NCI-H1436 (cell line): ENCODE results near the gene C2orf72.
"Not testable (repeated sequence)": the region's sequence is repeated elsewhere in the genome, so short reads cannot be mapped to it uniquely, and the experiment has no call there.

ENCODE experiments used
- DNase-seq: peaks from one replicate; lab custom pipeline; 2025; lab: John Stamatoyannopoulos, UW

The C2orf72 gene

GRCh38 chr2:231037202-231037730, at the start of gene C2orf72:
Gene C2orf72 (plus strand): TSS chr2:231037523. CDS start chr2:231037566, 43 bp downstream.
- no peak for DNase-seq

GRCh38 chr2:230989731-230990130, 47.6 kb upstream of the C2orf72 start:
- no peak for DNase-seq

- DNase-seq = no peak
Measured at GRCh38 chr2:230990131-230990898, 47.0 kb upstream of the C2orf72 start.

DNA sequence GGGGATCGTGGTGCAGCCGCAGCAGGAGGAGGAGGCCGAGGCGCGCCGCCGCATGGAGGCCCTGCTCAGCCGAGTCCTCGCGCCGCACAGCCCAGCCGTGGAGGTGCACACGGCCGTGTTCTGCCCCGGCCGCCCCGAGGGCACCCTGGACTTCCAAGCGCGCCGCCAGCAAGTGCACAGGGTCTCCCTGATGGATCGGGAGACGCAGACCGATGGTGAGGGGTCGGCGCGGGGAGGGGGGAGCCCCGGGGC, 46.5 kb upstream of the C2orf72 start:
- DNase-seq = no peak

- no peak for DNase-seq
Measured at GRCh38 chr2:230991598-230991997, 45.7 kb upstream of the C2orf72 start.

DNA sequence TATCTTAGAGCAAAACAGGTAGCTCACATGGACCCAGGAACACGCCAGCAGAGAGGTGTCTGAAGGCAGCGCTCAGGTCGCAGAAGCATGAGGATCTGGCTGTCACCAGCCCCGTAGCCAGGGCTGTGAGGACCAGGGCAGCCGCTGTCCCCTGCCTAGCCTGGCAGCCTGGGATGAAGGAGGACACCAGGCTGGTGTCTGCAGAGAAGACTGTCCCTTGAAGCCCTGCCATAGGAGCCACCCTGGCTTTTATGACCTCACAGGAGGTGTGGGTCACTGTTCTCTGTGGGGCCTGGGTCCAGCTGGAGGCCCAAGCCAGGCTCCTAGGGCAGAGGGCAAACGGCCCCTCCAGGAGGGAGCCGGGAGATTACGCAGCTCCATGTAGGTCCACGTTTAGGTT, 41.5 kb upstream of the C2orf72 start, which contains the start of gene SPATA3:
SPATA3 (plus strand) TSS at position 301 of the 400 bp plus-strand sequence. CDS start 113 bp downstream, outside the sequence.
- DNase-seq = no peak

DNA sequence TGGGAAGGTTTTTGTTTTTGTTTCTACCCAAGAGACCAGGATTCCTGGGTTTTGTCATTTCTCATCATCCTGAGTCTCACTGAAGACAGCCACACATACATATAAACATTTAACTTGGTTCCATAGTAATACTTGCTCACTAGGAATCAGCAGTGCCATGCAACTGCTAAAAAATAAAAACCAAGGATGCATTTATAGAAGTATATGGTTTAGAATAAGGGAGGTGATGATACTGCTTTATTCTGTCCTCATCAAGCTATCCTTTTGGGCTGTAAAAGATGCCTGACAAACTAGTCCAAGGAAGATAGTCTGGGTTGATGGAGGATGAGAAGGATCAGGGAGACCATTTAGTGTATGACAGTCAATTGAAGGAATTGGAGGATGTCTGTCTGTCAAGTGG, 40.7 kb upstream of the C2orf72 start:
- no peak for DNase-seq

DNA sequence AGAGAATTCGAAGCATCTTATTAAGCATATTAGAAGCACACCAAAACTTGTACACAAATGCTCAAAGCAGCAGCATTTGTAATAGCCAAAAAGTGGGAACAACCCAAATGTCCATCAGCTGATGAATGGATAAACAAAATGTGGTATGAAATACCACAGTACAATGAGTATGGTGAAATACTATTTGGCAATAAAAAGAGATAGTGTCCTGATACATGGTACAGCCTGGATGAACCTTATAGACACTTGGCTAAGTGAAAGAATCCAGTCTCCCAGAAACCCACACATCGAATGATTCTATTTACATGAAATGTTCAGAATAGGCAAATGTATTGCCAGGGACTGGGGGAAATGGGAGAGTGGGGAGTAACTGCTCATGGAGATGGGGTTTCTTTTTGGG, 38.4 kb upstream of the C2orf72 start:
- no peak for DNase-seq

DNA sequence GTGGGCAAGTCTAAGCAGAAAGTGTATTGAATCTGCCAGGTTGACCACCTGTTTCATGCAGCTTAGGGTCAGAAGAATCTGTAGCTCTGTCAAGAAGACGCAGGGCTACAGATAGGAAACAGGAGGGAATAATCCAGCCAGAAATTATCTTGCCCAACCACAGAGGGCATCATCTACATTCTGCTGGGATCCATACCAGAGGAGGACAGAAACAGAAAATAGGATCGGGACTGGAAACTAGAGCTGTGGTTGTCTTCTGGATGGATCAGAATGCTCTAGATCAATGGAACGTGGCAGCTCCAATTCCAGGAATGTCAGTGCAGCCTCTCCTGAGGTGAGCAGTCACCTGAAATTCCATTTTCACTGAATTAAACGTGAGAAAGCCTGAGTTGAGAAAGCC, 37.8 kb upstream of the C2orf72 start:
- no peak for DNase-seq

DNA sequence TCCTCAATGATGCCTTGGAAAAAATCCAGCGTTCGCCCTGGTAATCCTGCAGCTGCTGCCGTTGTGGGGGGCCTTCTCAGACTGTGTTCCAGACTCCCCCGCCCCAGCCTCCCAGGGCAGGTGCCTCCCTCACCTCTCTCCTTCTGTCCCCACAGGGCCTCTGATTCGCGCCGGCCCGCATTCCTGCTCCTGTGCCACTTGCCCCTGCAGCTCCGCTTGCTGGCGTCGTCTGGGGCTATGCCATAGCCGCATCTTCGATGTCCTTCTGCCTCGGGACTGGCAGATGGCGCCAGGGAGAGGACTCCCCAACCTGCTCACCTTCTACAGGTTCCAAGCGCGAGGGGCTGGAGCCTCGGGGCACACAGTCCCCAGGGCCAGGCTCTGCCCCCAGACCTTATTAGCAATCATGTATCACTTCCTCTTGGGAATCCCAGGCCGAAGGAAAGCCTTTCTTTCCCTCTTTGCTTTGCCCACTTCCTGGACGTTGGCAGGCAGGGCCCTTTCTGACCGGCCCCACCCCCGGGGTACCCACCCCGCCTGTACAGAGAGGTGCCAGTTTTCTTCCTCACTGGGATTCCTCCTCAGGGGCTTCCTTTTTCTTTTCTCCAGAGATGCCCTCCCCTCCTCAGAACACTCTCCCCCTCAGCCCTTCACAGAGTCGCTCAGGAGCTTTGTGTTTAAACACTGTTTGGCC, 37.0 kb upstream of the C2orf72 start:
- no peak for DNase-seq

DNA sequence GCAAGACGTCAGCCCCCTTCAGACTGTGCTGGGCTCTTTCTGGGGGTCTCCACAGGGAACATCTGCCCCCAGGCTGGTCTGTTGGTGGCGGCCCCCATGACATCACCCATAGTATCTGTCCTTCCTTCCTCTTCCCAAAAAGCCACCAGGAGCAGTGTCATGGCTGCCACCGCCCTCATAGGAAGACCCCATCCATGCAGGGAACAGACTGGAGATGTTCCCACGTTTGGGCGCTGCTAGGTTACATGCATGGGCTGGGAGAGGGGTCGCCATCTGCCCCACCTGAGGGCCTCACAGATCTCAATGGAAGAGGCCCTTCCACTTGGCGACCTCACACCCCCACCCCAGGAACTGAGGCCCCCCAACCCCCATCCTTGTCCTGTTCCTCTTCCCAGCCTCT, 36.3 kb upstream of the C2orf72 start:
- no peak for DNase-seq

DNA sequence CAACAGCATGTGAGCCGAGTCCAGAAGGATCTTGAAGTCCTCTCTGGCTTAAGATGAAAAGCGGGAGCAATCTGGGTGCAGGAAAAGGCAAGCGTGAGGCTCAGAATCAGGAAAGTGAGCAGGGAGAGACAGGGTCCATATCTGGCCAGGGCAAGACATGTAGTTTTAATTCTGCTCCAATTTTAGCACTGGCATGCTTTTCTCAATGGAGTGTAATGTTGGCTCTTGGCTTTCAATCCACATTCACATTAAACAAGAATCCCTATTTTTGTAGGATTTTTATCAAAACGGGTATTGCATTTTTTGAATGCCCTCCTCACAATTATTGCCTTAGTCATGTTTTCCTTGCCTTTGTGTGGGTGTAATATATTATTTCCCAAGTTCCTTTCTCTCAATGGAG, 35.4 kb upstream of the C2orf72 start:
- DNase-seq = no peak

DNA sequence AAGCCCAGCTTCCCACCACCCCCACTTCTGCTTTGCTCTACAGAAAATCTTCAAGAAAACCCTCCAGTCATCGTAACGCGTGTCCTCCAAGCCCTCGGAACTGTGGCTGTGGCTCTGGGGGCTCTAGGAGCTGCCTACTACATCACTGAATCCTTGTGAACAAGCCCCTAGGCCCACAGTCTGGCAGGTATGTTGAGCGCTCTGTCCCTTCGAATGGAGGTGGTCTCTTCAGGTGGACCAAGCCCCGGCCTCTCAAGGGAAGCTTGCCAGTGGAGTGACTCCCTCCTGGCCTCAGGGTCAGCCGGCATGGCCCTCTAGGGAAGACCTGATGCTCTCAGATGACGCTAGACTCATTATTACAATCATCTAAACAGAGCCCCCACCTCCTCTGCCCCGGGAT, 34.7 kb upstream of the C2orf72 start:
- DNase-seq = no peak

GRCh38 chr2:231003186-231003585, 34.1 kb upstream of the C2orf72 start:
- DNase-seq = no peak

DNA sequence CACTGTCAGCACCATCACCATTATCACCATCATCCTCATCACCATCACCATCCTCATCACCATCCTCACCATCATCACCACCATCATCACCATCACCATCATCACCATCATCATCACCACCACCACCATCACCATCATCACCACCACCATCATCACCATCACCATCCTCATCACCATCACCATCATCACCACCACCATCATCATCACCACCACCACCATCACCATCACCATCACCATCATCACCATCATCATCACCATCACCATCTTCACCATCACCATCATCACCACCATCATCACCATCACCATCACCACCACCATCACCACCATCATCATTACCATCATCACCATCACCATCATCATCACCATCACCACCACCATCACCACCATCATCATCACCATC, 32.4 kb upstream of the C2orf72 start:
- not testable (repeated sequence) for DNase-seq

DNA sequence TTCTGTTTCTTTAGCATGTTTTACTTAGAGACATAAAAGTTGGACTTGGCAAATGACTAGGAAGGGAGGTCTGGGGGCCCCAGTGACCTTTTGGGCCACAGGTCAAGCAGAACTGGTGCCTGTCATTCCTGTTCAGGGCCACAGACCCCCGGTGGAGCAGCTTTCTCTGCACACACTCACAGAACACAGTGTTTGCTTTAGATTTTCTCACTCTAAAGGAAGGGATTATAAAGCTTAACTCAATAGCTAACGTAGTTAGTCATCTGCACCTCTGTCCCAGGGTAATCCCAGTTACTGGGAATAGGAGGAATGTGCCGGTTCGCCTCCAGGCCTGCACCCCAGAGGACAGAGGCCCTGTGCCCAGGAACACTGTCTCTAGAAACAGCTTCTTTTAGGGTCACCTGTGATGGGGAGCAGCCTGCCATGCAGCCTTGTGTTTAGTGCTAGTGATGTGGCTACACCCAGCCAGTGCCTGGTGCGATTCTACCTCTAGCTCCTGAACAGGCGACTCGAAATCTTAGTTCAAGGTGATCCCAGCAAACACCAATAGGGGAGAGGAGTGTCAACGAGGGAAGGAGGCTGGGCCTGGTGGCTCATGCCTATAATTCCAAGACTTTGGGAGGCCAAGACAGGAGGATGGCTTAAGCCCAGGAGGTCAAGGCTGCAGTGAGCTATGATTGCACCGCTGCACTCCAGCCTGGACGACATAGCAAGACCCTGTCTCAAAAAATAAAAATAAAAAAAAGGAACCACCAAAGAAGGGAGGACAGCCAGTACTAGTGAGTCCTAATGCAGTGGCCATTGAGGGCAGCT, 29.8 kb upstream of the C2orf72 start:
- DNase-seq = no peak

- DNase-seq = no peak
Measured at GRCh38 chr2:231008131-231008530, 29.2 kb upstream of the C2orf72 start.

- no peak for DNase-seq
Measured at GRCh38 chr2:231009236-231009919, 27.9 kb upstream of the C2orf72 start.

DNA sequence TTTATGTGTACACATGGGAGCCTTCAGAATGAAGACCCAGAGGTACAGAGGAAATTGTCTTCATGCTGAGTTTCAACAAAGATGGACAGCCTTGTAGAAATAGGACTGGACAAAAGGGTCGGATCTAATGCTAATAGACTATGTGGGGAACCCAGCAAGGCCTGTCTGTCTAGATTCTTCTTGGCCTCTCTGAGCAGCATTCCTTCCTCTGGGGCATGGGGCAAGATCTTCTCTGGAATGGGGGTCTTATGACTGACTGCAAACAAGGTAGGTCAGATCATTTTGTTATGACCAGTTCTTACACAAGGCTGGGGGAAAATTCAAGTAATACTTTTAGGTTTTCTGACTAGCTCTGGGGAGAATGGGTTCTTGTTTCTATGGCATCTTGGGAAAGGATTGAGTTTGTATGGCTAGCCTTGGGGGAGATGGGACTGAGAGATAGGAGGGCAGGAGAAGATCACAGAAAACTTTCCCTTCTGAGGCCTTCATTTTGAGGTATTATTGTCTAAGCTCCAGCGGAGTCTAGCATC, 27.1 kb upstream of the C2orf72 start:
- DNase-seq = no peak

- DNase-seq = no peak
Measured at GRCh38 chr2:231011526-231011925, 25.8 kb upstream of the C2orf72 start.

DNA sequence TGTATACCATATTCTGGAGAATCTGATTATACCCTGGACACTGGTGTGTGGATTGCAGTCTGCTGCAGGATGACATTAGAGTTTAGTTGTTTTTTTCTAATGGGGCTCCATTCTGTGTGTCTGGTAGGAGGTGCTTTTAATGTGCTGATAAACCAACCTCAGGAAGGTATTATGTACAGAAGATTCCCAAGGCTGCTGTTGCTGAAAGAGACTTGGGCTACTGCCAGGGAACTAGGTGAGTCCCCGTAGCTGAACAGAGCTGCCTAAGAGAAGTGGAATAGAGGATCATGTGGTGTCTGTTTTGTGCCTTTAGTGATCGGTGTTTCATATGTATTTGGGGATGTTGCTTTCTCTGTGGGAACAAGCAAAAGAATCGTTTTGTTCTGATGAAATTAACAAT, 24.9 kb upstream of the C2orf72 start:
- no peak for DNase-seq

GRCh38 chr2:231013820-231014219, 23.5 kb upstream of the C2orf72 start:
- DNase-seq = no peak
